Measurements from ENCODE around the gene CPZ.
"Not testable (repeated sequence)": the region's sequence is repeated elsewhere in the genome, so short reads cannot be mapped to it uniquely, and the experiment has no call there.

Gene CPZ

GRCh38 chr4:8613421-8614364 is 21.1 kb downstream of the CPZ start:
- DNase-seq, result no peak

- DNase-seq, result no peak
Observed at GRCh38 chr4:8614365-8615193, 22.0 kb downstream of the CPZ start.

- DNase-seq, result no peak
Observed at GRCh38 chr4:8615366-8615765, 22.8 kb downstream of the CPZ start.

GRCh38 chr4:8615921-8616787 is 23.6 kb downstream of the CPZ start:
- DNase-seq, result no peak

- DNase-seq, result no peak
Observed at GRCh38 chr4:8616831-8617230, 24.3 kb downstream of the CPZ start.

GRCh38 chr4:8617486-8618040 is 25.0 kb downstream of the CPZ start:
- DNase-seq, result no peak

- DNase-seq, result no peak
Observed at GRCh38 chr4:8618421-8618820, 25.9 kb downstream of the CPZ start.

- no peak for DNase-seq
Observed at GRCh38 chr4:8618961-8619720, 26.6 kb downstream of the CPZ start.

- DNase-seq, result not testable (repeated sequence)
Observed at GRCh38 chr4:8621135-8621534, 28.6 kb downstream of the CPZ start.

GRCh38 chr4:8624601-8625272 is 32.2 kb downstream of the CPZ start:
- not testable (repeated sequence) for DNase-seq

GRCh38 chr4:8630240-8630905 is 37.8 kb downstream of the CPZ start:
- not testable (repeated sequence) for DNase-seq

GRCh38 chr4:8631896-8632295 is 39.3 kb downstream of the CPZ start:
- DNase-seq, result not testable (repeated sequence)

- not testable (repeated sequence) for DNase-seq
Observed at GRCh38 chr4:8634773-8635172, 42.2 kb downstream of the CPZ start.

GRCh38 chr4:8635897-8636554 is 43.5 kb downstream of the CPZ start:
- DNase-seq, result not testable (repeated sequence)

GRCh38 chr4:8637456-8637984 is 45.0 kb downstream of the CPZ start:
- DNase-seq, result no peak

GRCh38 chr4:8639021-8639420 is 46.5 kb downstream of the CPZ start:
- no peak for DNase-seq

- DNase-seq, result no peak
Observed at GRCh38 chr4:8639777-8640720, 47.5 kb downstream of the CPZ start.

- no peak for DNase-seq
Observed at GRCh38 chr4:8640816-8641215, 48.3 kb downstream of the CPZ start.
